HG03457 (cell line): ENCODE measurements around the gene SFTPA1.
"Not testable (repeated sequence)": the region's sequence is repeated elsewhere in the genome, so short reads cannot be mapped to it uniquely, and the experiment has no call there.

Experiments used
- ATAC-seq: cut with Tn5 transposase; IDR thresholded peaks from one replicate; pipeline ENCODE4 v1.9.1; 2021; ENCODE audit warnings: moderate number of reproducible peaks; ENCODE audit not compliant: unreplicated experiment

Gene SFTPA1

DNA sequence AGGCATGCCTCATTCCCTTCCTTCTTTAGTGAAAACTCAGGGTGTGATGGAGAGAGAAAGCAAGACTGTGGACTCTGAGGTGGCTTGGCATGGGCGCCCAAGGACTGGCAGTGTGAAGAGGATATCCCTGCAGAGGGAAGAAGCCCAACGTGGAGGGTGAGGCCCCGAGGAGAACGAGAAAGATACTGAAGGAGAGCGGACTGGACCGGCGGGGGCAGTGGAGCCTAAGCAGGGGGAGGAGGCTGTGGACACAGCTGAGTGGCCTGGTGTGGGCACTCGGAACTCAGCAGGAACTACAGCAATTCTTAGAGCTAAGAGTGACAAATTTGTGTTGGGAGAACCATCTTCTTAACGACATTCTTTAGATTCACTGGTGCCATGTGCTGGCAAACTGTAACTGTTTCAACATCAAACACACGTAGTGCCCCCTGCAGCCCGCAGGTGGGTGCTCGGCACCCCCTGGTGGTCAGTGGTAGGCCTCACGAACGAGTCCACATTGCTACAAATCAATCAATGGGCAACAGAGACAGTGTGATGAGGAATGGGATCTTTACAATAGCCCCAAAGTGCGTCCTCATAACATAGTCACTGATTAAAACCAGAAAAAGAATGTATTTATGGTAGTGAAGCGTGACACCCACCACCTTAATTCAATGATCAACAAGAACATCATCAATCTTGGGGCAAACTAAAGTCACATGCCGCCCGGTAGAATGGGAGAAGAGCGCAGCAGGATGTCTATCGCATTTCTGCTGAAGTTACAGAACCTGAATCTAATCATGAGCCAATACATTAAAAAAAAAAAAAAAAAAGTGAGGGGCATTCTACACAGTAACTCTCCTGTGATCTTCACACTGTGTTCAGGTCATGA lies 2.0 kb upstream of the SFTPA1 start:
- no peak for ATAC-seq

DNA sequence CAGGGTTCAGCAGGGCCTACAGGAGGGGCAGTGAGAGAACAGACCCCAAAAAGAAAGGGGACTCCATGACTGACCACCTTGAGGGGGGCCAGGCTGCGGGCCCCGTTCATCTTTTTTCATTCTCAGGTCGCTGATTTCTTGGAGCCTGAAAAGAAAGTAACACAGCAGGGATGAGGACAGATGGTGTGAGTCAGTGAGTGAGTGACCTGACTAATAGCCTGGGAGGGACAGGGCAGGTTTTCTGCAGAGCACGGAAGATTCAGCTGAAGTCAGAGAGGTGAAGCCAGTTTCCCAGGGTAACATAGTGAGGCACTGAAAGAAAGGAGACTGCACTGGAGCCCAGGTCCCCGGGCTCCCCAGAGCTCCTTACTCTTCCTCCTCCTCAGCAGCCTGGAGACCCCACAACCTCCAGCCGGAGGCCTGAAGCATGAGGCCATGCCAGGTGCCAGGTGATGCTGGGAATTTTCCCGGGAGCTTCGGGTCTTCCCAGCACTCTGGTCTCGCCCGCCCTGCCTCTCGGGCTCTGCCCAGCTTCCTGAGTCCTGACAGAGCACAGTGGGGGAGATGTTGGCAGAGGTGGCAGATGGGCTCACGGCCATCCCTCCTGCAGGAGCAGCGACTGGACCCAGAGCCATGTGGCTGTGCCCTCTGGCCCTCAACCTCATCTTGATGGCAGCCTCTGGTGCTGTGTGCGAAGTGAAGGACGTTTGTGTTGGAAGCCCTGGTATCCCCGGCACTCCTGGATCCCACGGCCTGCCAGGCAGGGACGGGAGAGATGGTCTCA lies 646 bp downstream of the SFTPA1 start:
- not testable (repeated sequence) for ATAC-seq

- ATAC-seq = no peak
These were observed 4.8 kb downstream of the SFTPA1 start for GRCh38 chr10:79615577-79615976.

GRCh38 chr10:79616164-79616563 lies 5.4 kb downstream of the SFTPA1 start:
- ATAC-seq = no peak

- not testable (repeated sequence) for ATAC-seq
These were observed 12.9 kb downstream of the SFTPA1 start for GRCh38 chr10:79623663-79624062.

GRCh38 chr10:79627075-79627474 lies 16.3 kb downstream of the SFTPA1 start:
- no peak for ATAC-seq

GRCh38 chr10:79628083-79628482 lies 17.3 kb downstream of the SFTPA1 start:
- ATAC-seq = no peak

DNA sequence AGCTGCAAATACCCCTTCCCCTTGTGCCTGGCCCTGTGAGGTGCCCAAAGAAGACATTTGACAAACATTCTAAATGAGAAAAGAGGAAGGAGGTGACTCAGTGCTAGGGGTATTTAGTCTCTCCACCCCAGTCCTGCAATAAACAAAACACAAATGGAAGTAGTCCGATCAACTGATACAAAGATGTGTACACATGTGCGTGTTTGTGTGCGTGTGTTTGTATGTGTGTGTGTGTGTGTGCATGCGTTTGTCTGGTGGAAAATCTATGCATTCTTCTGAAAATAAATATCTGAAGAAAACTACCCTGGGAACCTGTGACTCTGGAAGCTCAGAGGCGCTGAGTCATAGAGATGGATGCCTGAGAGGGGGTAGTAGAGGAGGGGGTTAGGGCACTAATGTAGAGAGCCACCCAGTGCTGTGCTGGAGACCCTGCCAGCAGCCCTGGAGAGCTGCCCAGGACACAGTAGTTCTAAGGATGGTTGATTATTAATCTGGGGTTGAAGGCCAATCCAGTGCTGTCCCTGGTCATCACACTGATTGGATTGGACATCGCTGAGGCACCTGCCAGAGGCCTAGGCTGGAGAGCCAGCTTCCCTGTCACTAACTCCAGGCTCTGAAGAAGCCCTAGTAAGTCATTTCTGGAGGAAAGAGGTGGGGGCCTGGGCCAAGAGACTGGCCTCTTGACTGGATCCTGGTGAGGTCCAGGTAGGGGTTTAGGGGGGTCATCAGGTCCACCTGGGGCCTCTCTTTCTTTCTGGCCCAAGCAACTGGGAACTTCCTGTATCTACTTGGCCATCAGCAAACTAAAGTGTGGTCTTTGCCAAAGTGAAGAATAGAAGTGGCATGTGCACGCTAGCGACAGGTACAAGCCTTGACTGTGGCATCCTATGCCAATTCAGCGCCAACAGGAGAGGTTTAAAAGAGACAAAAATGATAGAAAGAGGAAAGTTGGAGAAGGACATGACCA lies 18.5 kb downstream of the SFTPA1 start:
- ATAC-seq = no peak

- ATAC-seq = no peak
These were observed 19.2 kb downstream of the SFTPA1 start for GRCh38 chr10:79629955-79630327.

GRCh38 chr10:79636654-79637199 lies 26.0 kb downstream of the SFTPA1 start:
- not testable (repeated sequence) for ATAC-seq

GRCh38 chr10:79638318-79638717 lies 27.6 kb downstream of the SFTPA1 start:
- ATAC-seq = no peak

DNA sequence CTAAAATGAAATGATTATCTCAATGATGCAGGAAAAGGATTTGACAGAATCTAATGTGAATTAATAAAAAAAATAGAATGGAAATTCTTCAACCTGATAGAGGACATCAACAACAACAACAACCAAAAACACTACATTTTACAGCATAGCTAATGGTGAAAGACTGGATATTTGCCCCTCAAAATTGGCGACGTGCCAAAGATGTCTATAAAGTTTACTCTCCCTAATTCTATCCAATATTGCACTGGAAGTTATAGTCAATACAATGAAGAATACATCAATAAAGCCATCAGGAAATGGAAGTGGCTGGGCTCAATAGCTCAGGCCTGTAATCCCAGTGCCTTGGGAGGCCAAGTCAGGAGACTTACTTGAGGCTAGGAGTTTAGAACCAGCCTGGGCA lies 42.0 kb downstream of the SFTPA1 start:
- not testable (repeated sequence) for ATAC-seq

DNA sequence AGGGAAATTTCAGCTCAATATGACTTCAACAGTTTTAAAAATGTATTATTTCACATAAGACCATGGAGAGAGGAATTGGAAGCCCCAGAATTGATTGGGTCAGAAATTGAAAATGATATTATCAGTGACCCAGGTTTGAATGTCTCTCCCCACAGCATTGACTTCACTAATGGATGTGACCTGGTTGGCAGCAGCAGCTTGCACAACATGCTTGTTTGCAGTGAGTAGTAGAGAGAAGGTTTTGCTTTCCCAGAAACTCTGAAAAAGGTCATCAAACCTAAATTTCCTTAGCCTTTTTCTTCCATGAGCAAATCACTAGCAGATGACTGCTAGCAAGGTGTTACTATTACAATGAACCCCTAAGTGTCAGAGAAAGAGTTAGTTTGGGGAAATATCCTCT lies 52.5 kb downstream of the SFTPA1 start:
- not testable (repeated sequence) for ATAC-seq

GRCh38 chr10:79664686-79665085 lies 53.9 kb downstream of the SFTPA1 start:
- not testable (repeated sequence) for ATAC-seq
